Adrenal gland (tissue), 12 donors: Measurements from ENCODE around the gene PDK1. TPM values are rescaled to one million over a fixed set of nuclear protein-coding genes. Genes with fewer than 3 reads are reported as not detected.

ENCODE experiments used
- DNase-seq, 7 donors: peaks; one replicate each; pipeline ENCODE4 v3.0.0-alpha.2; 2019 to 2020
- H3K27ac ChIP-seq, 5 donors: fragments of 200-600 bp; sonication (generic) in 4 of 5; 1 replicate in 3 of 5; 2 replicates in 2 of 5; pipeline versions ENCODE4 v1.5.1 to v1.8.0; 2016 to 2020; ENCODE audit warnings: mild to moderate bottlenecking in 1 of 5
- H3K27me3 ChIP-seq: fragments of 200-600 bp; 2 replicates; pipeline ENCODE4 v1.8.0; 2021
- H3K36me3 ChIP-seq, 2 donors: fragments of 200-600 bp; replicated peaks in 1 of 2; 1 replicate in 1 of 2; 2 replicates in 1 of 2; pipeline versions ENCODE4 v1.5.1 to v1.8.0; 2018 to 2022
- H3K4me1 ChIP-seq, 2 donors: fragments of 200-600 bp; replicated peaks in 1 of 2; 1 replicate in 1 of 2; 2 replicates in 1 of 2; pipeline versions ENCODE4 v1.5.1 to v1.8.0; 2018 to 2021
- H3K4me3 ChIP-seq, 4 donors: fragments of 200-600 bp; sonication (generic) in 3 of 4; one replicate each; pipeline ENCODE4 v1.5.1; 2016 to 2018
- H3K9me3 ChIP-seq, 3 donors: fragments of 200-600 bp; sonication (generic) in 1 of 3; replicated peaks in 1 of 3; 1 replicate in 2 of 3; 2 replicates in 1 of 3; pipeline versions ENCODE4 v1.5.1 to v1.8.0; 2016 to 2021
- POLR2A ChIP-seq, 2 donors: fragments of 450-650 bp; IDR thresholded peaks; one replicate each; pipeline ENCODE4 v1.6.1; 2017; ENCODE audit warnings: antibody characterized with exemption in 2 of 2, mild to moderate bottlenecking in 2 of 2, moderate library complexity in 1 of 2
- WGBS, 4 donors: extraction: QIAGEN DNeasy Blood & Tissue Kit in 2 of 4; methylation state at CpG; one replicate each; pipeline versions ENCODE4 v1.1.5 to v1.1.7; 2013 to 2017; 5-methylcytosine and 5-hydroxymethylcytosine counted together
- intact Hi-C, 2 donors: fragments of 100-400 bp; cut with DNase I; formaldehyde crosslinking; loops; one replicate each; pipeline versions ENCODE4 v1.14.1 to v1.15.0; 2022 to 2023
- polyA plus RNA-seq, 3 donors: library from polyadenylated mRNA; stranded (reverse); fragments of 200-250 nt in 2 of 3; fragments of 350-450 nt in 1 of 3; fragmentation: Illumina TruSeq in 1 of 3; extraction: RNeasy Lipid Tissue Mini Kit (QIAGEN cat#74804) in 1 of 3; gene quantifications; one replicate each; pipeline ENCODE4 v1.2.3, GENCODE V29; 2013 to 2014
- small RNA-seq, 2 donors: library from RNA; depleted of rRNA; stranded (forward); fragments of <200 nt; gene quantifications; one replicate each; pipeline ENCODE3, GENCODE V24; 2016
- total RNA-seq, 9 donors: library from RNA; depleted of rRNA in 4 of 9; stranded (reverse); fragments of >200 nt in 4 of 9; fragments of 120-200 nt in 1 of 9; fragmentation: NEBNext Ultra II Directional in 1 of 9; extraction: Animal tissue kit (Norgen Biotek cat#: 25700) in 1 of 9; gene quantifications; one replicate each; pipeline versions ENCODE4 v1.1.0 to v1.2.4, GENCODE V29; 2013 to 2023
- TF ChIP-seq, protein P1 (sequence below), 6 experiments: fragments of 450-650 bp in 4 of 6; fragments of 200-600 bp in 2 of 6; sonication (generic) in 1 of 6; IDR thresholded peaks; 1 replicate in 5 of 6; 2 replicates in 1 of 6; pipeline versions ENCODE4 v1.5.1 to v1.8.0; 2016 to 2021; ENCODE audit warnings: antibody characterized with exemption in 6 of 6, mild to moderate bottlenecking in 2 of 6, moderate library complexity in 1 of 6
- donor health status: healthy with polysubstance abuse.
- donor health status: Bipolar disorder and iron deficiency.
- donor health status: DM: yes; HTN: yes; CAD: no.
- donor health status: DM: no; HTN: no; CAD: no.
- donor health status: DM: no; HTN: no; CAD: no.
- donor health status: DM: yes; HTN: yes; CAD: no.

PDK1 gene
- total and polyA plus RNA-seq, 12 donors: 3.6 to 112 (median 20.3) TPM

DNA sequence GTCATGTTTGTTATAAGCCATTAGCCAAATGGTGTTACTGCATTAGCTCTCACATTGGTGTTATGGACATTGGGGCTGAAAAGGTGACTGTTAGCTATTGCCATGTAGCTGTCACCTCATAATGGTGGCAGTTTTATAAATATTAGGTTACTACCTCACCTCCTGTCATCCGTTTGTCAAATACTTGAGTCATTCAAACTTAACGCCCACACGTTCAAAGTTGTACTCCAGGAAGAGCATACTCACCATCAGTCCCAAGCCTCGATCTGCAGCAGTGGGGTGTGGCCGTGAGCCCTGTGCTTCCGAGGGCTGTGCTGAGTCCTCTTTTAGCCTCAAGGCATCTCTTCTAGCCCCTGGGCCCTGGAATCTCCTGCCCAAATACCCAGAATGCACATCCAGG lies 87.3 kb downstream of the PDK1 start:
- WGBS, 4 donors: 69 to 85% (median 79%) methylated on average over 5 to 6 of the region's 6 CpGs
- no peak overlapping the region for H3K27ac ChIP-seq

DNA sequence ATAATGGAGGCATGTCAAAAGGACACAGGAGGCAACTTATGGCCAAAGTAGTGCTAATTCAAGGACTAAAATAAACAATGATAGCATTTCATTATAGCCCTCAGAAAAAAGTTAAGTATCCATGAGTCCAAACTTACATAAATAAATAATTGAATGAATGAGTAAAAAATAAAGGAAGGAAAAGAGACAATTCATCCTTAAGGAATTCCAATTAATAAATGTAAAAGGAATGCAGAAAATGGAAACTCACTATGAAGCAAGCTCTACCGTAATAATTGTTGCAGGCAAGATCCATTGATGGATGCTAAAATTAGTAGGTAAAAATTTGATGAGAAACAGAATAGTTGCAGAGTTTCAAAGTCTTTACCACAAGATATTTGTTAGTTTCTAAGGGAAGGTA lies 91.5 kb downstream of the PDK1 start:
- TF ChIP-seq, protein P1, sequence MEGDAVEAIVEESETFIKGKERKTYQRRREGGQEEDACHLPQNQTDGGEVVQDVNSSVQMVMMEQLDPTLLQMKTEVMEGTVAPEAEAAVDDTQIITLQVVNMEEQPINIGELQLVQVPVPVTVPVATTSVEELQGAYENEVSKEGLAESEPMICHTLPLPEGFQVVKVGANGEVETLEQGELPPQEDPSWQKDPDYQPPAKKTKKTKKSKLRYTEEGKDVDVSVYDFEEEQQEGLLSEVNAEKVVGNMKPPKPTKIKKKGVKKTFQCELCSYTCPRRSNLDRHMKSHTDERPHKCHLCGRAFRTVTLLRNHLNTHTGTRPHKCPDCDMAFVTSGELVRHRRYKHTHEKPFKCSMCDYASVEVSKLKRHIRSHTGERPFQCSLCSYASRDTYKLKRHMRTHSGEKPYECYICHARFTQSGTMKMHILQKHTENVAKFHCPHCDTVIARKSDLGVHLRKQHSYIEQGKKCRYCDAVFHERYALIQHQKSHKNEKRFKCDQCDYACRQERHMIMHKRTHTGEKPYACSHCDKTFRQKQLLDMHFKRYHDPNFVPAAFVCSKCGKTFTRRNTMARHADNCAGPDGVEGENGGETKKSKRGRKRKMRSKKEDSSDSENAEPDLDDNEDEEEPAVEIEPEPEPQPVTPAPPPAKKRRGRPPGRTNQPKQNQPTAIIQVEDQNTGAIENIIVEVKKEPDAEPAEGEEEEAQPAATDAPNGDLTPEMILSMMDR (IDR thresholded peaks at IDR 0.05): no peak
- no peak for TF ChIP-seq POLR2A (IDR thresholded peaks at IDR 0.05)
- WGBS, 4 donors: 87 to 97% (median 91%) methylated on average over 1 of the region's 1 CpG

More for the DNA sequence above, 87.3 kb downstream of the PDK1 start:
- Histone ChIP-seq H3K4me1 (no peaks in the 10 kb centered on the region), H3K4me3 (no peak overlapping the region), H3K36me3 (no peaks in the 10 kb centered on the region), H3K27me3 (no peaks in the 10 kb centered on the region), H3K9me3 (no peaks in the 10 kb centered on the region)
- intact Hi-C loops: no loop called here
- TF ChIP-seq POLR2A (IDR thresholded peaks at IDR 0.05): no peak
- TF ChIP-seq, protein P1 (IDR thresholded peaks at IDR 0.05): no peak
- DNase-seq: no peak

DNA sequence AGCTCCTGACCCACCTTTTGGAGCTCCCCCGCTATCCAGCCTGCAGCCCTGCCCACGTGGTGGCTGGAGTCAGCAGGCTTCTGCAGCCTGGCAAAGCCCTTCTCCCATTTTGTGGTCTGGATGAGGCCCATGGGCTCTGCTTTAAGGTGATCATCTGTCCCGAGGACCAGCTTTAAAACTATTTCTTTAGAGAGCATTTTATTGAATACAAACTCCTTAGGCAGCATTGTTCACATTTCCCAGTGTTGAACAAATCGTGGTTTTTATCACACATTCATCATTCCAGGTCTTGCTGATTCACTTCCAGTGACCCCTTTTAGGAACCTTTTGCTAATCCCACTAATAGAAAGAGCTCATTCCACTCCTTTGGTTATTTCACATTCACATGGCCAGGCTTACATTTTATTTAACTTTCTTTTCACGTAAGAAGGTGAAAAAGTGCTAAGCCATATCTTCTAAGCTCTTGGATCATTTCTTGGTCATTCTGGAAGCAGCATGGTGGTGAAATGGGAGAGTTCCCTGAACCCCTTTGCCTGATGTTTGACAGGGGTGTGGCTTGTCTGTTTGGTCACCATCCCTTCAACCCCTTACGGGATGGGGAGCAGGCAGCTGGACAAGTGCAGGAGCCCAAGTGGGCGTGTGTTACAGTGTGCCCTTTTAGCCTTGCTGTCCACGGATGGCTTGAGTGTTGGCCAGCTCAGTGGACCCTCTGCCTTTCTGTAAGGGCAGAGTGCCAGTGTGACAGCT lies 99.4 kb downstream of the PDK1 start:
- TF ChIP-seq, protein P1 (IDR thresholded peaks at IDR 0.05): no peak
- no peak for TF ChIP-seq POLR2A (IDR thresholded peaks at IDR 0.05)
- H3K9me3 ChIP-seq: no peaks in the 10 kb centered on the region
- no peak for DNase-seq

More for the DNA sequence above, 91.5 kb downstream of the PDK1 start:
- Histone ChIP-seq H3K27me3 (no peaks in the 10 kb centered on the region), H3K27ac (no peak overlapping the region), H3K4me3 (no peak overlapping the region), H3K9me3 (no peaks in the 10 kb centered on the region), H3K36me3 (no peaks in the 10 kb centered on the region), H3K4me1 (no peaks in the 10 kb centered on the region)
- no peak for DNase-seq
- intact Hi-C loops: no loop called here

DNA sequence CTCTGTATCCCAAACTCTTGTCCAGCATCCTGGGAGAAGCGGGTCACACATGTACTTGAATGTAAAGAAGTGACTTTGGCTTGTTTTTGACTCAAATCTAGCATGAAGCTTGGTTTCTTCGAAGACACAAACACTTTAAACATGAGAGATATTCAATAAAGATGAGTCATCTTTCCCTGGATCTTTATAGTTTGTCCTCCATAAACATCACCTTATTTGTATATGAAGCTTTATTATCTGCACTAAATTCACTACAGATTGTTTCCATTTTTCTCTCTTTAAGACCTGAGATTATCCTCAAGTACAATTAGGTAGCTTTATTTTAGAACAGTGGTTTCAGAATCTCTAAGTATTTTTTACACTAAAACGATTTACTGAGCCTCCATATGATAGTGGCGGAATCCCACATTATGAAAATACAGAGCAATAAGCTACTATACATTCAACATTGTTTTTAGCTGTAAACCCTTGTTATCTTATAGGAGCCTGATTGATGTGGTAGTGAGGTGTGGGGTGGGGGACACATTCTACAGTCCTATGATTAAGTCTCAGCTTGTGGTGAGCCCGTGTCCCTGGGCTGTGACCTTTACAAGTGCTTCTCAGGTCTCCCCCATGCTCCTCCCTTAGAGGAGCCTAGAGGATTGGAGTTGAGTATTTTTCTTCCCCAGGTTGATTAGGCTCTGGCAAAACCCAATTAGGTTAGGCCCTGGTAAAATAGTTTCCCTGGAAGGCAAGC lies 100.1 kb downstream of the PDK1 start:
- TF ChIP-seq POLR2A (IDR thresholded peaks at IDR 0.05): no peak
- TF ChIP-seq, protein P1 (IDR thresholded peaks at IDR 0.05): no peak
- H3K9me3 ChIP-seq: no peaks in the 10 kb centered on the region
- H3K36me3 ChIP-seq: no peaks in the 10 kb centered on the region
- WGBS, 4 donors: 76 to 79% (median 76%) methylated on average over 5 of the region's 5 CpGs
- no peaks in the 10 kb centered on the region for H3K4me1 ChIP-seq
- H3K4me3 ChIP-seq: no peak overlapping the region
- intact Hi-C loops: no loop called here
- H3K27me3 ChIP-seq: no peaks in the 10 kb centered on the region
- DNase-seq: no peak
- H3K27ac ChIP-seq: no peak overlapping the region

More for the DNA sequence above, 99.4 kb downstream of the PDK1 start:
- WGBS, 4 donors: 63 to 79% (median 72%) methylated on average over 6 to 8 of the region's 8 CpGs
- H3K4me1 ChIP-seq: no peaks in the 10 kb centered on the region
- intact Hi-C loops: no loop called here
- H3K36me3 ChIP-seq: no peaks in the 10 kb centered on the region
- H3K27me3 ChIP-seq: no peaks in the 10 kb centered on the region
- H3K4me3 ChIP-seq: no peak overlapping the region
- H3K27ac ChIP-seq: no peak overlapping the region

Small RNA genes within 50 kb of the gene (small RNA-seq; reads per million reads assigned to genes)
- 0 reads per million in 2 donors for gene RF00019

Other genes with a start within 250 kb of the PDK1 start
- gene ITGA6, start 128.5 kb upstream of the PDK1 start, total RNA-seq: 10 to 100 TPM in 5 of 9 donors, 1 to 10 TPM in 4; 7.4 to 20.3 (median 11.0) TPM
- gene ITGA6, start 128.5 kb upstream of the PDK1 start, polyA plus RNA-seq: 10 to 100 TPM in 1 of 3 donors, 1 to 10 TPM in 2; 5.1 to 13.8 (median 5.7) TPM
- 100 to 1,000 TPM in 6 of 9 donors, 10 to 100 TPM in 3; 41.6 to 288 (median 162) TPM for gene RAPGEF4, start 179.8 kb downstream of the PDK1 start, total RNA-seq
- 10 to 100 TPM; 24.8 to 81.5 (median 60.3) TPM for gene RAPGEF4, start 179.8 kb downstream of the PDK1 start, polyA plus RNA-seq